Activated T-cell treated with anti-CD3 and anti-CD28 coated beads, Interleukin-2, amount 50 U/mL, for 24 hours (primary cell): ENCODE data around the gene KIAA1549.

Experiments used
- DNase-seq: peaks from one replicate; pipeline ENCODE4 v3.0.0-alpha.2; 2020
- H3K27ac Mint-ChIP-seq: 2 replicates; pipeline ENCODE4 v1.8.0; 2020; ENCODE audit warnings: mild to moderate bottlenecking, mixed read lengths
- H3K27me3 Mint-ChIP-seq: 2 replicates; pipeline ENCODE4 v1.8.0; 2020; ENCODE audit warnings: mixed read lengths
- H3K36me3 Mint-ChIP-seq: 2 replicates; pipeline ENCODE4 v1.8.0; 2020; ENCODE audit warnings: low read depth, mixed read lengths
- H3K4me1 Mint-ChIP-seq: 2 replicates; pipeline ENCODE4 v1.8.0; 2020; ENCODE audit warnings: low read depth, mixed read lengths
- H3K4me3 Mint-ChIP-seq: 2 replicates; pipeline ENCODE4 v1.8.0; 2020; ENCODE audit warnings: mild to moderate bottlenecking, moderate library complexity, mixed read lengths
- H3K9me3 Mint-ChIP-seq: 2 replicates; pipeline ENCODE4 v1.8.0; 2020; ENCODE audit warnings: mixed read lengths

The KIAA1549 gene

GRCh38 chr7:138880881-138881578 is 100.2 kb downstream of the KIAA1549 start:
- Mint-ChIP-seq H3K27ac (peak overlapping the region; percentile 47), H3K36me3 (no peaks in the 10 kb centered on the region), H3K9me3 (no peaks in the 10 kb centered on the region), H3K4me3 (no peak overlapping the region), H3K27me3 (no peaks in the 10 kb centered on the region), H3K4me1 (peaks cover 28% of the 10 kb centered on the region)
- DNase-seq, result no peak

- no peaks in the 10 kb centered on the region for H3K36me3 Mint-ChIP-seq
- no peaks in the 10 kb centered on the region for H3K9me3 Mint-ChIP-seq
- H3K27me3 Mint-ChIP-seq, result no peaks in the 10 kb centered on the region
- H3K4me3 Mint-ChIP-seq, result no peak overlapping the region
- peaks cover 38% of the 10 kb centered on the region for H3K4me1 Mint-ChIP-seq
- H3K27ac Mint-ChIP-seq, result no peak overlapping the region
- DNase-seq, result no peak
Observed at GRCh38 chr7:138879356-138879755, 101.8 kb downstream of the KIAA1549 start.

GRCh38 chr7:138878856-138879255 is 102.3 kb downstream of the KIAA1549 start:
- no peak overlapping the region for H3K27ac Mint-ChIP-seq
- H3K9me3 Mint-ChIP-seq, result no peaks in the 10 kb centered on the region
- H3K4me3 Mint-ChIP-seq, result no peak overlapping the region
- H3K27me3 Mint-ChIP-seq, result no peaks in the 10 kb centered on the region
- DNase-seq, result no peak
- H3K36me3 Mint-ChIP-seq, result no peaks in the 10 kb centered on the region
- peaks cover 40% of the 10 kb centered on the region for H3K4me1 Mint-ChIP-seq

GRCh38 chr7:138878051-138878450 is 103.1 kb downstream of the KIAA1549 start:
- no peaks in the 10 kb centered on the region for H3K27me3 Mint-ChIP-seq
- H3K4me3 Mint-ChIP-seq, result no peak overlapping the region
- H3K36me3 Mint-ChIP-seq, result no peaks in the 10 kb centered on the region
- no peak overlapping the region for H3K27ac Mint-ChIP-seq
- H3K9me3 Mint-ChIP-seq, result no peaks in the 10 kb centered on the region
- no peak for DNase-seq
- H3K4me1 Mint-ChIP-seq, result peaks cover 39% of the 10 kb centered on the region

- Mint-ChIP-seq H3K27ac (peak overlapping the region; percentile 81), H3K27me3 (no peaks in the 10 kb centered on the region)
- no peak for DNase-seq
Observed at GRCh38 chr7:138876326-138876725, 104.9 kb downstream of the KIAA1549 start.

GRCh38 chr7:138875794-138876193 is 105.4 kb downstream of the KIAA1549 start:
- peak overlapping the region; percentile 81 for H3K27ac Mint-ChIP-seq
- H3K36me3 Mint-ChIP-seq, result no peaks in the 10 kb centered on the region
- H3K27me3 Mint-ChIP-seq, result no peaks in the 10 kb centered on the region
- H3K4me1 Mint-ChIP-seq, result peaks cover 23% of the 10 kb centered on the region
- H3K4me3 Mint-ChIP-seq, result no peak overlapping the region
- DNase-seq, result peak; percentile 63
- no peaks in the 10 kb centered on the region for H3K9me3 Mint-ChIP-seq

More at GRCh38 chr7:138876326-138876725, 104.9 kb downstream of the KIAA1549 start:
- no peaks in the 10 kb centered on the region for H3K9me3 Mint-ChIP-seq
- no peaks in the 10 kb centered on the region for H3K36me3 Mint-ChIP-seq
- no peak overlapping the region for H3K4me3 Mint-ChIP-seq
- peaks cover 24% of the 10 kb centered on the region for H3K4me1 Mint-ChIP-seq

GRCh38 chr7:138873220-138873892 is 107.8 kb downstream of the KIAA1549 start:
- Mint-ChIP-seq H3K4me1 (peaks cover 23% of the 10 kb centered on the region), H3K4me3 (no peak overlapping the region), H3K27me3 (no peaks in the 10 kb centered on the region), H3K9me3 (no peaks in the 10 kb centered on the region), H3K27ac (no peak overlapping the region), H3K36me3 (no peaks in the 10 kb centered on the region)
- no peak for DNase-seq

GRCh38 chr7:138872576-138872975 is 108.6 kb downstream of the KIAA1549 start:
- Mint-ChIP-seq H3K9me3 (no peaks in the 10 kb centered on the region), H3K36me3 (no peaks in the 10 kb centered on the region), H3K27me3 (no peaks in the 10 kb centered on the region), H3K27ac (no peak overlapping the region), H3K4me1 (peaks cover 23% of the 10 kb centered on the region), H3K4me3 (no peak overlapping the region)
- no peak for DNase-seq

GRCh38 chr7:138871814-138872090 is 109.4 kb downstream of the KIAA1549 start:
- no peaks in the 10 kb centered on the region for H3K27me3 Mint-ChIP-seq
- H3K9me3 Mint-ChIP-seq, result no peaks in the 10 kb centered on the region
- peaks cover 22% of the 10 kb centered on the region for H3K4me1 Mint-ChIP-seq
- H3K36me3 Mint-ChIP-seq, result no peaks in the 10 kb centered on the region
- H3K4me3 Mint-ChIP-seq, result no peak overlapping the region
- H3K27ac Mint-ChIP-seq, result no peak overlapping the region
- DNase-seq, result no peak

GRCh38 chr7:138871065-138871813 is 110.0 kb downstream of the KIAA1549 start:
- Mint-ChIP-seq H3K27ac (no peak overlapping the region), H3K4me1 (peaks cover 17% of the 10 kb centered on the region), H3K4me3 (no peak overlapping the region), H3K36me3 (no peaks in the 10 kb centered on the region), H3K27me3 (no peaks in the 10 kb centered on the region), H3K9me3 (no peaks in the 10 kb centered on the region)
- no peak for DNase-seq

- no peak for DNase-seq
- Mint-ChIP-seq H3K4me3 (no peak overlapping the region), H3K27me3 (no peaks in the 10 kb centered on the region), H3K27ac (no peak overlapping the region), H3K36me3 (no peaks in the 10 kb centered on the region), H3K4me1 (peaks cover 21% of the 10 kb centered on the region), H3K9me3 (no peaks in the 10 kb centered on the region)
Observed at GRCh38 chr7:138869353-138869752, 111.8 kb downstream of the KIAA1549 start.

GRCh38 chr7:138868711-138869110 is 112.5 kb downstream of the KIAA1549 start:
- Mint-ChIP-seq H3K4me1 (peaks cover 26% of the 10 kb centered on the region), H3K9me3 (no peaks in the 10 kb centered on the region), H3K27me3 (no peaks in the 10 kb centered on the region), H3K27ac (no peak overlapping the region), H3K36me3 (no peaks in the 10 kb centered on the region), H3K4me3 (no peak overlapping the region)
- DNase-seq, result no peak

GRCh38 chr7:138867744-138868143 is 113.4 kb downstream of the KIAA1549 start:
- Mint-ChIP-seq H3K4me1 (peaks cover 26% of the 10 kb centered on the region), H3K9me3 (no peaks in the 10 kb centered on the region)

GRCh38 chr7:138866353-138866752 is 114.8 kb downstream of the KIAA1549 start:
- Mint-ChIP-seq H3K9me3 (no peaks in the 10 kb centered on the region), H3K27ac (no peak overlapping the region), H3K4me3 (no peak overlapping the region), H3K4me1 (peaks cover 26% of the 10 kb centered on the region), H3K36me3 (no peaks in the 10 kb centered on the region), H3K27me3 (no peaks in the 10 kb centered on the region)
- DNase-seq, result no peak

More at GRCh38 chr7:138867744-138868143, 113.4 kb downstream of the KIAA1549 start:
- no peak overlapping the region for H3K27ac Mint-ChIP-seq
- H3K36me3 Mint-ChIP-seq, result no peaks in the 10 kb centered on the region
- H3K27me3 Mint-ChIP-seq, result no peaks in the 10 kb centered on the region
- no peak for DNase-seq
- no peak overlapping the region for H3K4me3 Mint-ChIP-seq

GRCh38 chr7:138865843-138866242 is 115.3 kb downstream of the KIAA1549 start:
- Mint-ChIP-seq H3K27me3 (no peaks in the 10 kb centered on the region), H3K9me3 (no peaks in the 10 kb centered on the region), H3K4me1 (peaks cover 26% of the 10 kb centered on the region), H3K4me3 (no peak overlapping the region), H3K36me3 (no peaks in the 10 kb centered on the region), H3K27ac (no peak overlapping the region)
- DNase-seq, result no peak
